NCI-H460 (cell line): Measurements from ENCODE around the gene RNF20. TPM values are rescaled to one million over a fixed set of nuclear protein-coding genes. Genes with fewer than 3 reads are reported as not detected.
A peak's percentile ranks its signal among the peaks of the same experiment; 100 is the strongest.
"Not testable (repeated sequence)": the region's sequence is repeated elsewhere in the genome, so short reads cannot be mapped to it uniquely, and the experiment has no call there.

Experiments used
- DNase-seq: peaks from one replicate; pipeline ENCODE4 v3.0.0-alpha.2; 2016; ENCODE audit warnings: low read depth; ENCODE audit errors: extremely low read depth
- total RNA-seq: library from RNA; depleted of rRNA; stranded (reverse); fragments of >200 nt; shearing (Covaris generic); gene quantifications from 2 replicates; pipeline ENCODE4 v1.2.3, GENCODE V29; 2014

Gene RNF20
- total RNA-seq, 1 experiment from 2014 or later = 37.6 TPM

- peak; percentile 78 for DNase-seq
These were observed 3.5 kb upstream of the RNF20 start for GRCh38 chr9:101530076-101530711.

DNA sequence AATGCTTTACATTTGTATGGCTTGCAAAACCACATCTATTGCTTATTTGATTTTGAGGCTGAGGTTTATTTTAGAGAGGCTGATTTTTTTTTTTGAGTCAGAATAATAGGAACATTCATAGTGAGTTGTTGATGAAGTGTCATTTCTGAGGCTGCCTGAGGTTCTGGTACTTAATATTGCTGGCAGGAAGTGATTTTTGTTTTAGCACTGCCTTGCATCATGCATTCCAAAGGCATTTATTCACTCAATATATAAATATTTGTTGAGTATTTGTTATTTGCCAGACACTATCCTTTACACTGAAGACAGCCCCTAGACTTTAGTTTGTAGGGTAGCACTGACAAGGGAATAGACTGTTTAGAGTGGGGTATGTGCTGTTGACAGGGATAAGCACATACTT is 2.7 kb downstream of the RNF20 start:
- peak; percentile 24 for DNase-seq

DNA sequence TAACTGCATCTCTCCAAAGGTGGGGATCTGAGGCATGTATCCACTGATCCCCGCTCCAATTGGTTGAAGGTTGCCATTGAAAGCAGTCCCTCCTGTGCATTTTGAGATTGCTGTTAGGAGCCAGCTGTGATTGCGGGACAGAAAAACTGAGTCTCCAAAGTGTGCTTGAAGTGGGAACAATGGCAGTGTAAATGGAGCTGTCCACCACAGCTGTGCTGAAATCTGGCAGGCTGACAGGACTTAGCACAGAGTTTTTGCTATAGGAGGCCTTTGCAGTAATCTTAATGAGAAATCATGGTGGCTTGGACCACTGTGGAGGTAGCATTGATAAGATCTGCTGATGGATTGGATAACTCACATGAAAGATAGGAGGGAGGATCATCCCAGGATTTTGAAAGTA is 3.3 kb downstream of the RNF20 start:
- DNase-seq = peak; percentile 22

DNA sequence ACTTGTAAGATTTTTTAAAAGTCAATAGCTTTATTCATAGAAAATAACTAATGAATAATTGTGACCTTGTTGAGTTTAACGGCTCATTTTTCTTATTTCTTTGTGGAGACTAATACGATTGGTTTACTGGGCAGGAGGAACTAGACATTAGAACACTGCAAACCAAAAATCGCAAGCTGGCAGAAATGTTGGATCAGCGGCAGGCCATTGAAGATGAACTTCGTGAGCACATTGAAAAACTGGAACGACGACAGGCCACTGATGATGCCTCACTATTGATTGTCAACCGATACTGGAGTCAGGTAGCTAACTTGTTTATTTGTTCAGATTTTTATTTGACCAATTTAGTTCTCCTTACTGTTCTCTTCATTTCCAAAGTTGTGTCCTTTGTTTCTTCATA is 6.4 kb downstream of the RNF20 start:
- no peak for DNase-seq

DNA sequence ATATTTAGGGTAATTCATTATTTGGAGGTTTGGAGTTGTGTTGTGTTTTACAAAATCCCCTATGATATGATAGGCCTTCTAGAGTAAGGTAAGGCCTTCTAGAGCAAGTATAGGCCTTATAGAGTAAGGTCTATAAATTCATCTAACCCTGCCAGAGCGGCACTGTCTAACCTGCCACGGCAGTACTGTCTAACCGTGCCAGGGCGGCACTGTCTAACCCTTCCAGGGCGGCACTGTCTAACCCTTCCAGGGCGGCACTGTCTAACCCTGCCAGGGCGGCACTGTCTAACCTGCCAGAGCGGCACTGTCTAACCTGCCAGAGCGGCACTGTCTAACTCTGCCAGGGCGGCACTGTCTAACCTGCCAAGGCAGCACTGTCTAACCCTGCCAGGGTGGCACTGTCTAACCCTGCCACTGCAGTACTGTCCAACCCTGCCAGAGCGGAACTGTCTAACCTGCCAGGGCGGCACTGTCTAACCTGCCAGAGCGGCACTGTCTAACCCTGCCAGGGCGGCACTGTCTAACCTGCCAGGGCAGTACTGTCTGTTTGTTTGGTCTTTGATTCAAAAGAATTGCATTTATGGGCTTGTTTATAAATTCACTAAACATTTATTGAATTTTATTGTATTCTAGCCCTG is 9.6 kb downstream of the RNF20 start:
- DNase-seq = no peak

- not testable (repeated sequence) for DNase-seq
These were observed 15.9 kb downstream of the RNF20 start for GRCh38 chr9:101549472-101550098.

DNA sequence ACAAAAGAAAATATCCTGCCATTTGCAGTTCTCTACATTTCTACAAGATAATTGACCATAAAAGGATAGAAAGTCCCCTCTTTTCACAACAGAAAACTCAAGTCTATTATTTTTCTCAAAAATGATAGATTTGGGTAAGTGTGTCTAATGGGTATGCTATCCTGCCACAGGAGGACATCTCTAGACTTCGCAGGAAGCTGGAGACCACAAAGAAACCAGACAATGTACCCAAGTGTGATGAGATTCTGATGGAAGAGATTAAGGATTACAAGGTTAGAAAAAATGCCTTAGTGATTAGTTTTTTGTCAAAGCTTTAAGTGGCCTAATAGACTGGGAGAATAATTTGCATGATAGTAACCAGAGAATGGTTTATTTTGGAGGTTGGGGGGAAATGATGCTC is 28.1 kb downstream of the RNF20 start:
- DNase-seq = no peak

DNA sequence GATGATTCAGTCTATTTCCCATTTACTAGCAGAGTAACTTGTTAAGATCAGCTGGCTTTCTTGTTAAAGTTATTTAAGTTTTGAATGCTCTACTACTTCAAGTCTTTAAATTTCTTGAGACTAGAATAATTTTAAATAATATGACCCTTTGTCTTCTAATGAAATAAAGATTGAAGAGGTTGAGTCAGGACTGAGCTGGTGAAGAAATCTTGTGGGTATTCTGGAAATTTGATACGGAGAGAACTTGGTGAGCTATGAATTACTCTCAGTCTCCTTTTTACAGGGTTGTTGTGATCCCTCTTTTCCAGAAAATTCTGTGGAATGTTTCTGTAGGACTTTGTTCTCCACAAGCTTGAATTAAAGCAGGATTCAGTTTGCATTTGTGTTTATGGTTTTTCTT is 29.3 kb downstream of the RNF20 start:
- no peak for DNase-seq

DNA sequence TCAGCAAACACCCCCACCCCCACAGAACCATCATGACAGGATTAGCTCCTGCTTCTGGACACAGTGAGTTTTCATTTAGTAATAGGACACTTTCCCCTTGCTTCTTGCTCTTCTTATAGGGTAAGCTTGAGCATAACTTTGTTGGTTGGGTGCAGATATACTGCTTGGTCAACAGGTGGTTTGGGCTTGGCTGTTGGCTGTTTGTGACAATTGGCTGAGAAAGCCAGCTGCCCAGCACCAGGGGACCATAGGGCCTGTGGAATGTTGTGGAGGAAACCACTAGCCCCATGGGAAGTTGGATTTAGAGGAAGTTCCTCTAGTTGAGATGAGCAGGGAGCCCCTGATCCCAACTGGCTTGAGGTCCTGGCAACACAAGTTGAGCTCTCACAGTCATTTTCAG is 30.6 kb downstream of the RNF20 start:
- no peak for DNase-seq

DNA sequence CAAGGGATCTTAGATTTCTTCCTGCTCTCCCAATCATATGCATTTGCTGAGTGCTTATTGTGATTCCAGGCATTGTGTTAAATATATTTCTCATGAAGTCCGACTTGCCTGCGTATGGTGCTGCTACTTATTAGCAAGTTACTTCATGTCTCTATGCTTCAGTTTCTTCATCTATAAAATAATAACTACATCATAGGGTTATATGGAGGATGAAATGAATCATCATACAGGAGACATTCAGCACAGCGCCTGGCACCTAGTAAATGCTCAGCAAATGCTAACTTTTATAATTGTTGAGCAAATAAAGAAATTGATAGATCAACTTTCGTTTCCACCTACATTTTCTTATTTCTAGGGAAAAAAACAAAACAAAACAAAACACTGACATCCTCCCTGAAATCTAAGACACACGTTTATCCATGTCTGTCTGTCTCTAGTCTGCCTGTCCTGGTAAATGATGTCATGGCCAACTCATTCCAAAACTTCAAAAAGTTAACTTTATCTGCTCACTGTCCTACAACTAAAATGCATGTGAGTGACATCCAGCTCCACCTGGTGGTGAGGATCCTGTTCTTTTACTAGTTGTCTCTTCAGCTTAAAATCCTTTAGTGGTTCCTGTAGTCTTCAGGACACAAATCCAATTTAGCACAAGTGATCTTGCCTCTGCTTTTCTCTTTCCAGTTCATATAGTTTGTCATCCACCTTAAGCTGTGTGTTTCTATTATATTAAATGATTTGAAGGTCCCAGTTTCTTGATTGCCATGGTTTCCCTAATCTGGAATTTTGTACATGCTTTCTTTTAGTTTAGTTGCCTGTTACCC is 33.5 kb downstream of the RNF20 start:
- peak; percentile 26 for DNase-seq

GRCh38 chr9:101567725-101568350 is 34.2 kb downstream of the RNF20 start:
- no peak for DNase-seq

GRCh38 chr9:101569741-101570501 is 36.3 kb downstream of the RNF20 start:
- no peak for DNase-seq

DNA sequence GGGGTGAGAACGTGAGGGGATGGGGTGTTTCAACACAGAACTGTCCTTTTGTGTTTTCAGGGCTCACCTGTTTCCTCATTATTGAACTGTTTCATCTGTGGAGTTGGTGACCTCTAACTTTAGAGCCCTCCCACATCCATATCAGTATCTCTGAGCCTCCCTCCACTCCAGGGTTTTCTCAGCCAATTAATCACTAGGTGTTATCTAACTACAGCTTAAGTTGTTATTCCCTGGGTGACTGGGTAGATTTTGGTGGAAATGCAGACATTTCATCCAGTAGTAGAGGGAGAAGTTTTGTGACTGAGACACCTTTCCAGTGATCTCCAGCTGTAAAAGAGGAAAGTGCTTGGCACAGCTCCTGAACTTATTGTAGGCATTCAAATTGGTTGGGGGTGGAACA is 37.5 kb downstream of the RNF20 start:
- DNase-seq = no peak

- no peak for DNase-seq
These were observed 38.7 kb downstream of the RNF20 start for GRCh38 chr9:101572316-101572715.

DNA sequence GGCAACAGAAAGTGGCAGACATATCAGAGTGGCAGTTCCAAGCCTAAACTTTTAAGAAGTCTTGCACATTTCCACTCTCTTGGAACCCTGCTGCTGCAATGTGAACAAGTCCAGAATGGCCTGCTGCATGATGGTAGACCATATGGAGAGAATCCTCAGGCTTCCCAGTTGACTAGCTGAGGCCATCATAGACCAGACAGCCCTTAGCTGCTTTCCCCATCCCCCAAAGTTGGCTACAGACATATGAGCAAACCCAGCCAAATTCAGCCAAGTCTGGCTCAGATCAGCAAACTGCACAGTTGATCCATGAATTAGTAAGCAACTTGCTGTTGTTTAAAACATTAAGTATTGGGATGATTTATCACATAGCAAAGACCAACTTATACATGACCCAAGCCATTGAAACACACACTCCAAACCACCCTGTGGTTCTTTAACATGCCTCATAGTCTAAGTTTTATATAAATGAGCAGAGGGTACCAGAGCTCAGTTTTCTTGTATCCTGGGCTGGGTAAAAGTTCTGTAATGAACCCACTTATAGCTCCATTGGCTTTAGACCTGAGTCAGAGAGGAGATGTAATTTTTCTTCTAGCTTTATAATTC is 41.2 kb downstream of the RNF20 start:
- no peak for DNase-seq

DNA sequence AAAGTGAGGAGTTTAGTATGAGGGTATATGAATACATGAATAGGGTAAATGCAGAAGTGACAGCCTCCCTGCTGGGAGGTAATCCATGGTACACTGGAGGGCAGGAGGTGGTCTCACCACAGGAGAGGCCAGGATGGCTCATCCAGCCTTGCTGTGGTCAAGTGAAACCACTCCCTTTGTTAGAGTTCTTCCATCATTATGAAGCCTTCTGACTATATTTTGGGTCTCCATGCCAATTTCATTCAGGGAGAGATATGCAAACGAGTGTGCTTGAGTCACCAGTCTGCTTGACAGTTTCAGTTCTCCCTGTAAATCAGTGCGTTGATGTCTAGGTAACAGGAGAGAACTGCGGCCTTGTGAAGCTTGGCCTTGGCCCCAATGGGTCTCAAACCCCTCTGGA is 44.7 kb downstream of the RNF20 start:
- no peak for DNase-seq

- no peak for DNase-seq
These were observed 46.3 kb downstream of the RNF20 start for GRCh38 chr9:101579711-101580545.

GRCh38 chr9:101582553-101582952 is 48.9 kb downstream of the RNF20 start:
- no peak for DNase-seq

GRCh38 chr9:101585740-101586139 is 52.1 kb downstream of the RNF20 start:
- no peak for DNase-seq
